Hematopoietic multipotent progenitor cell treated with erythropoietin and hydrocortisone succinate and interleukin-3 and kit ligand, for 17 days (in vitro differentiated cells): Measurements from ENCODE around the gene HPCAL4.
A peak's percentile ranks its signal among the peaks of the same experiment; 100 is the strongest.

Experiments used
- DNase-seq: peaks from one replicate; pipeline ENCODE4 v3.0.0-alpha.2; 2015; ENCODE audit warnings: low spot score

The HPCAL4 gene

DNA sequence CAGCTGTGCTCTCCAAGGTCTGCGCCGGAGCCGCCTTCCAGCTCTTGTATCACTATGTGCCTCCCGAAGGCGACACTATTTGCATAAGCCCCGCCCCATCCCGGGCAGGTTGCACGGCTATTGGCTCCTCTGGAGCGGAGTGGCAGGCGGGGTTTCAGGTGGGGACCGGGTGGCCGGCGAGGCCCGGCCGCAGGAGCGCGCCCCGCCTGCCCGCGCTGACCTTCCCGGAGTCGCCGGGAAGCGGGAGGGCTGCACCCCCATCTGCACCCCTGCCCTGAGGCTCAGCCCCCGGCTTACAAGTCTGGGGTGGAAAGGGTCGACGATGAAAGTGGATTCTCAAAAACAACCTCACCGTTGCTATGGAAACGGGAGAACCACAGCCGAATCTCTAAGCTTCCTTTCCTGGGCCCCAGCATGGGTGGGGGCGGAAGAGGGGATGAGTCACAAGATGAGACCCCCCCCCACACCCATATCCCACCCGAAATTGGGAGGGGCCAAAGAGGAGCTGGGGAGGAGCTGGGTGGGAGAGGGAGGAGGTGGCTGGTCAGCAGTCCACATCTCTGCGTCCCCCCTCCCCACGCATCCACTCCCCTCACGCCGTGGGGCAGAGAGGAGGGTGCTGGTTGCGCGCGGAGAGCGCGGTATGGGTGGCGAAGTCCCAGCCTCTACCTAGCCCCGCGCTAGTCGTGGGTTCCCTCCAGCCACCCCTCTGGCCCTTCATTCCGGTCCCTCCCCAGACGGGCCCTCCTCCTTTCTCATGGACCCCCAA is at the start of gene HPCAL4:
HPCAL4 (minus strand) TSS at position 51 of the 769 bp plus-strand sequence. CDS start 6,830 bp downstream, outside the sequence.
- DNase-seq = peak; percentile 33

DNA sequence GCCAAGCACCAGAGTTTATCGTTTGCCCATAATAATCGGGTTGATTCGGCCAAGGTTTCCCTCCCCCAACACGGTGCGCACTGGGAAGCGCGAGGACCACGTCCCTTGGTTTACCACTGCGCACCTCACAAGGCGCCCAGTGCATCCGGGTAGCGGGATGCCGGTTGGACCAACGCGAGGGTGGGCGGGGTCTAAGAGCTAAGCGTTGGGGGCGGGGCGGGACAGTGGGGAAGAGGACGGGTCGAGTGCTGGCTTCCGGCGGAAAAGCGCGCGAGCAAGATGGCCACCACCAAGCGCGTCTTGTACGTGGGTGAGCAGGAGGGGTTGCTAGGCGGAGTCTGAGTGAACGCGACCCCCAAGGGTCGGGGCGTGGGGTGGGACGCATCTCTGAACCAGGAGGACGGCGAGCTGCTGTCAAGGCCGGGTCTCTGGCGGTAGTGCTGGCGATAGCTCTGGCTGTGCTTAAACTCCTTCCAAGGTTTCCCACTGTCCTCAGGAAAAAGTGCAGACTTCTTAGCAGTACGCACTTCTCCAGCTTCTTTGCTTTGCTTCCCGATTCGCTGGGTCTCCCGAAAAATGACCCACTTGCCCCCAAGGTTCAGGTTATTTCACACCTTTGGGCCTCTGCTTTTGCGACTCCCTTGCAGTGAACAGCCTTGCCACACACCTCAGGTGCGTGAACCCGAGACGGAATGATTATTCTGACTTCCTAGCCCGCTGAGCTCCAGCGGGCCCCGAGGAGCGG is 47.6 kb upstream of the HPCAL4 start, which contains the start of gene PPIE:
PPIE (plus strand) TSS at position 261 of the 745 bp plus-strand sequence; CDS start at position 280, 19 bp downstream.
- peak; percentile 50 for DNase-seq

DNA sequence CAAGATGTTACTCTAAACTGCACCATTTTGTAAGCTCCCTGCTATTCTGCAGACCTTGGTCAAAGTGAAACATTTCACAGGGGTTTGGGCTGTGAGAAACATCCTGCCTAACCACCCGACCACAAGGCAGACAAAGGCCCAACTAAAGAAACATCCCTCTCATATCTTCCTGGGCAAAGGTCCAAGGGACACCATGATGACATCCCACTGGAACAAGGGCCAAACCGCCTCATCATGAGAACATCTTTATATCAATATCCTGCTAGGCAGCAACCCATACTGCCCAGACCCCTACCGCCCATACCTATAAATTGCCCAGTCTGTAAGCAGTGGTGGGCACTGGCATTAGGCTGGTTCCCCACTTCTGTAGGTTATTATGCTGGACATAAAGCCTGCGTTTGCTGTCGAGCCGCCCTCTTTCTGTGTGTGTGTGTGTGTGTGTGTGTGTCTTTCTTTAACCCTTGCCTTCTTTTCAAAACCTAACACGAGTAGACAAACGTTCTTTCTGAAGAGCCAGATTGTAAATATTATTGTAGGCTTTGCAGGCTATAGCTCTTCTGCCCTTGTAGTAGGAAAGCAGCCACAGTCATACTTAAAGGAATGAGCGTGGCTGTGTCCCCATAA is 46.4 kb upstream of the HPCAL4 start:
- DNase-seq = no peak

DNA sequence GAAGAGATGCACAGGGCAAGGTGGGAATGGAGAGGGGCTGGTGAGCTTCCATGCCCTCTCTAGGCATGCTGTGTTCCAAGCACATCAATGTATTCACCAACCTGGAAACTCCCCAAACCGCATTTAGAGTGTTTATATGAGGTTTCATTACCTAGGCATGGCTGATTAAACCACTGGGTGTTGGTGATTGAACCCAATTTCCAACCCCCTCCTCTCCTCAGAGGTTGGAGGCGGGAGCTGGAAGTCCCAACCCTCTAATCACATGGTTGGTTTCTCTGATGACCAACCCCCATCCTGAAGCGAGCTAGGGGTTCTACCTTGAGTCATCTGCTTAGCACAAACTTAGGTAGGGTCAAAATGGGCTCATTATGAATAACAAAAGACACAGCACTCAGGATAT is 44.5 kb upstream of the HPCAL4 start:
- DNase-seq = no peak

DNA sequence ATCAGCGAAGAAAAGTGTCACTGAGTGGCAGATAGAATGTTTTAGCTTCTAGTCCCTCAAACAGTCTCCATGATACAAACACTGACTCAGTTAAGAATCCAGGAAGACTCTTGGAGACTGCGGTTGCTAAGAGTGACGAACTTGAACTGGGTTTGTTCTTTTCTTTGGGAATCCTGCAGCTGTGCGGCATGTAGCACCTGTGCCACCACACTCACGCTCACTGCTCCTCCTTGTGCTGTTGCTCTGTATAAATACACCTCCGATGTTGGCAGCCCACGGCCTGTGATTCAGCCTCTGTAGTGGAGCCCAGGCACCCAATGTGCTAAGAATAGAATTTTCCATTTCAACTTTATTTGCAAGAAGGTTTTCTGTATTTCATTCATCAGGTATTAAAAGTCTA is 41.9 kb upstream of the HPCAL4 start:
- no peak for DNase-seq

DNA sequence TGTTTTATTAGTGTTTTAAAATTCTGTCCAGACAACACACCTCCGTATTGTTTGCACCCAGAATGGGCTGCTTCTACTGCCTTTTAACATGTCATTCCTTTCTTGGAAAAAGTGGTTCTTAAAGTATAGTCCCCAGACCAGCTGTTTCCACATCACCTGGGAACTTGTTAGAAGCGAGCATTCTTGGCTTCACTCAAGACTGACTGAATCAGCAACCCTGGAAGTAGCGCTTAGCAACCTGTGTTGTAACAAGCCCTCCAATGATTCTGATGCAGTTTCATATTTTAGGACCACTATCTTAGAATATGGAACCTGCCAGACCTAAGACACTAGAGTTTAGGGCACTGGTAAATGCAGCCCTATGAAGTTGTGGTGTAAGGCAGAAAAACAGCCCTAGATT is 41.5 kb upstream of the HPCAL4 start:
- no peak for DNase-seq

DNA sequence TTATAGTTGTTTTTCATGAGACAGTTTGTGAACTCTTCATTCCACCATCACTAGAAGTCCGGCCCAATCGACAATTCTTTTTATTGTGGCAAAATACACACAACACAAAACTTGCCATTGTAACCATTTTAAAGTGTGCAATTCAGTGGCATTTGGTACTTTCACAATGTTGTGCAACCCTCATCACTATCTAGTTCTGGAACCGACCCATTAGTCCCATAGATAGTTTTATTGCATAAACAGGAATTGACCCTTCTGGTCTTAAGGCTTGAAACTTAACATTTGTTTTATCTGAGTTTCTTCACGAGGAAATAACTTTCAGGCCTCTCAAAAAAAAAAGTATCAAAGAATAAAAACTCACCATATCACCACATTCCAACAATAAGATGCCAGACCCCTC is 38.6 kb upstream of the HPCAL4 start:
- no peak for DNase-seq

DNA sequence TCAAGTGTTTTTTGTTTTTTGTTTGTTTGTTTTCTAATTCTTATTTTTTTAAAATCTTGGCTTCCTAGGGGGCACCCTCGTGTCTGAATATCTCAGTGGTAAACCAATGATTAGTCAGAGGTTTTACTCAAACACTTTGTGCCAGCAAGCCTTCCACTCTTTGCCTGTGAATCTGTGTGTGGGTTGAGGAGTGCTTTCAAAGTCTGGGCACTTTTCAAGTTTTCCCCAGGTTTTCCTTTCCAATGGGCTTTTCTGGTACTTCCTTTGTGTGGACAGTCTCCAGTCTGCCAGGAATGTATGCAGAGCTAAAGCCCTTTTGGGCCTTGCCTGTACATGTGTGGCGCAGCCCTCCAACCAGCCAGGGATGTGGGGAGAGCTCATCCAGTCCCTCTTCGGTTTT is 37.8 kb upstream of the HPCAL4 start:
- DNase-seq = no peak

DNA sequence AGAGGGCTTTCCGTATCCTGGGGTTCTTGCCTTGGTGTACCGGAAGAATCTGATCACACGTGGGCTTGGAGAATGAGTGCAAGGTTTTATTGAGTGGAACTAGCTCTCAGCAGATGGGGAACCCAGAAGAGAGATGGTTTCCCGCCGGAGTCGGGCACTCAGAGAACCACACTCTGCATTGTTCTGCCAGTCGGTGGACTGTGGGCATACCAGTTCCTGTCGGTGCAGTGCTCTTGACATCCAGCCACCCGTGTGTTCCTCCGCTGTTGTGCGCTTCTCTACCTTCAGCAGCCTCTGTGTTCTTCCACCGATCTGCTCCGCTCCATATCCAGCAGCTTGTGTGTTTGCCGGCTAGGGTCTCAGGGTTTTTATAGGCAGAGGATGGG is 36.7 kb upstream of the HPCAL4 start:
- DNase-seq = no peak

DNA sequence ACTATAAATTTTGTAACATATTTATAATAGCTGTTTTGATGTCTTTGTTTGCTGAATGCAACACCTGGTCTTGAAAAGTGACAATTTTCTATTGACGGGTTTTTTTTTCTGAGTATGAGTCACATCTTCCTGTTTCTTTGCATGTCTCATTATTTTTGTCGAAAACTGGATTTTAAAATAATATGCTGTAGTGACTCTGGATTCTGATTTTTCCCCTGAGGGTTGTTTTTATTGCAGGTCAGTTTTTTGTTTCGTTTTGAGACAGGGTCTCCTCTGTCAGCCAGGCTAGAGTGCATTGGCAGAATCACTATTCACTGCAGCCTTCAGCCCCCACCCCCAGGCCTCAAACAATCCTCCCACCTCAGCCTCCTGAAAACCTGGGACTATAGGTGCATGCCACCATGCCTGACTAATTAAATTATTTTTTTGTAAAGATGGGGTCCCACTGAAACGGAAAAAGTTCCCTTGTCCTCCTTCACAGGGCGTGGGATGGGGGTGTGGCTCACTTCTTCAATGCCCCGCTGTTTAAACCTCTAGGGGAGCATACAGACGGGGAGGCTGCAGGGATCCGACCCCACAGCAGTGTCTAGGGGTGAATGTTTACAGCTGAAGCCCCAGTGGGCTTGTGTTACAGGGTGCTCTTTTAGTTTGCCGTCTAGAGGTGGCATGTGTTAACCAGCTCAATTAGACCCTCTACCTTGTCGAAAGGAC is 36.1 kb upstream of the HPCAL4 start:
- no peak for DNase-seq

DNA sequence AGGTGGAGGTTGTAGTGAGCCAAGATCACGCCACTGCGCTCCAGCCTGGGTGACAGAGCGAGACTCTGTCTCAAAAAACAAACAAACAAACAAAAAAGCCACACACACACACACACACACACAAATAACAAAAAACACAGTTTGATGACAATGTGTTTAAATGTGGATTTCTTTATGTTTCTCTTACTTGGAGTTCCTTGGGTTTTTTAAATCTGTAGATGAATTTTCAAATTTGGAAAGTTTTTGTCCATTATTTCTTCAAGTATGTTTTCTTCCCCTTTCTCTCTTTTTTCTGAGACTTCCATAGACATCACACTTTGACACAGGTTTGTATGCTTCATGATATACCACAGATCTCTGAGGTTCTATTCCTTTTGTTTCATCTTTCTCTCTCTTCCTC is 35.4 kb upstream of the HPCAL4 start:
- DNase-seq = no peak

DNA sequence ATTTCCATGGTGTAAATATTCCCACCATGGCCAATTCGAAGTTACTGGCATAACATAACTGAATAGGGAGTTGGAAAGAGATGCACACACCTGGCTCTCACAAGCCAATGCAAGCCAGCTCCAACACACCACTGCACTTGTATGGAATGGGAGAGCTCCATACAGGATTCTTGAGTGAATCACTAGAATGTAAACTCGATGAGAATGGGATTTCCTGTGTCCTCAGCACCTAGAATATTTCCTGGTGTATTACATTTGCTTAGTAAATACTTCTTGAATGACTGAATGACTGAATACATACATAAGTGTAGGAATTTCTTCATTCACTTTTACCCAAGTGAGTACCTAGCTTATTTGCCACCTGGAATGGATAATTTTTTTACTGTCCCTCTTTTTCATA is 31.3 kb upstream of the HPCAL4 start:
- no peak for DNase-seq

DNA sequence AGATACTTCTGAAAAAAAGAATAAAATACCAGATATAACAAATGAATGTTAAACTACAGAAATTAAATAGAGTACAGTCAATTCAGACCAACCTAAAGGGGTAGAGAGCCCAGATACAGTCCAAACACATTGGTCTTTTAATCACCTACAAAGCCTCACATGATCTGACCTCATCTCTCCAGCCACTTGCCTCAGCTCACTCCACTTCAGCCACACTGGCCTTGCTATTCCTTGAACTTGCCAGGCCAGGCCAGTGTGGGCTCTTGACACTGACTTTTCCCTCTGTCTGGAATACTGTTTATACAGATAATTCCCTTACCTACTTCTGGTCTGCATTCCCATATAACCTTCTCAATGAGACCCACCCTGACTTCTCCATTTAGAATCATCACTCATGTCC is 30.4 kb upstream of the HPCAL4 start:
- DNase-seq = no peak

DNA sequence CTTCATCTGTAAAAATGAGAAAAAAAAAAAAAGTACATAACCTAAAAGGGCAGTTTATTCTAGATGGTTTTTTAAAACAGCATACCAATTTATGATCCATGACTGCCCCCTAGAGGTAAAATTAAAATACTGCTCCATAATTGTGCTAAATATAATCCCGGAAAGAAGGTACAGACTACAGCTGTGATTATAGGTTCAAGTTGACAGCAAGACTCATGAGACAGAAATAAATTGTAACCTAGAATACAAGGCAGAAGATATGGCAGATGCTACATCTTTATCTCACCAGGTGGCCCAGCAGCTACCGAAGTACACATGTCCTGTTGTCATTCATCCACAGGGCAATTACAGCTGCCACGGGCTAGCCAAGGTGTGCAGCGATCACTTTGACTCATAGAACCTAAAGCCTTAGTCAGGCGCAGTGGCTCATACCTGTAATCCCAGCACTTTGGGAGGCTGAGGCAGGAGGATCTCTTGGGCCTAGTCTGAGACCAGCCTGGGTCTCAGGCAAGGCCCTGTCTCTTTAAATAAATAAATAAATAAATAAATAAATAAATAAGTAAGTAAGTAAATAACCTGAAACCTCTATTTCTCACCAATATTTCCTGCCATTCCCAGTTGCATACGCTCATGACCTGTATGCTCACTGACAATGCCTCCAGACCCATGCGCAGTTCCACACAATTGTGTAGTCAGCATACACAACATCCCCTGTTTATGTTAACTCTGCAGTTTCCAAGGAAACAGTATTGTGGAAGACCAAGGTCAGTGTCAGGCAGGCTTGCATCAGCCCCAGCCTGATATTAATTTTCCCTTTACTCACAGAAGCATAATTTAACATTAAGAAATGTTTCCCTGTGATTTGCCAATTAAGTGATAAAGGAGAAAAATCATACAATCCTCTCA is 29.1 kb upstream of the HPCAL4 start:
- DNase-seq = peak; percentile 73

DNA sequence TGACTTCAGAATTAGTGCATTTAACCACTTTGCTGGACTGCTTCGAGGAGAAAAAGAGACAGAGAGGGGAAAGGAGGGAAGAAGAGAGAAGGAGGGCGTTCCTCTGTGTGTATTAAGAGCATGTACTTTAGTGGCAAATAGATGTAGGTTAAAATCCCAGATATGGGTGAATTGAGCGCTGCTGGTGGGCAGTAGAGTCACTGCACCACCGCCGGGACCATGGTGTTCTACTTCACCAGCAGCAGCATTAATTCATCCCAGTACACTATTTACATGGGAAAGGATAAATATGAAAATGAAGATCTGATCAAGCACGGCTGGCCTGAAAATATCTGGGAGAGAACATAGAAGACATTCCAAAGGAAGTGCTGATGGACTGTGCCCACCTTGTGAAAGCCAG is 26.6 kb upstream of the HPCAL4 start:
- no peak for DNase-seq

DNA sequence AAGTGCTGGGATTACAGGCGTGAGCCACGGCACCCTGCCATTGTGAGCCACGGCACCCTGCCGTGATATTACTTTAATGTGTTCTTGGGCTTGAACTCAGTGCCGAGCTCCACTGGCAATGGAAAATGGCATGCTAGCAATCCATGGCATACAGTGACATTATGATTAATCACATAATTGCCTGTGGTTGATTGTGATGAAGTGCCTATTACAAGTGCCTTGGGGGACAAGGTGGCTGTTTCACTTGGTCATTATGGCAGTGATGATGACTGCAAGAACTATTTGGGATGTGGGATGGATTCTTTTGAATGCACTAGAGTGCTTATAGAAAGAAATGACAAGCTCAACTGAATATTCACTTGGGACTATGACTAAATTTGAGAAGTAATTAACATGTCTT is 22.3 kb upstream of the HPCAL4 start:
- DNase-seq = no peak

DNA sequence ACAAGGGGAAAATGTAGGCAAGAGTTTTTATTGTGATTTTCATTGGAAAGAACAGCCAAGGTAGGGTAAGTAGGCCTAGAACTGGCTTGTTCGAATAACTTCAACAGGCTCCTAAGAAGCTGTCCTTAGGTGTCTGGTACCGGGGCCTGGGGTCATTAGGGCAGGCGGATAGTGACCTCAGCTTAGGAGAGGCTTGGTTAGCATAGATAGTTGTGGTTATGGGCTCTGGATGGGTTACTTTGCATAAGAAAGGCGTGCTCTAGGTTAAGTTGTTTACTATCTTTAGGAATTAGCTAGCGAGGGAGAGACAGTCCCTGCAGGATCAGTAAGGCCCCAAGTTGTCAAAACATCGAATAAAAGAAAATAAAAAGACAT is 20.7 kb upstream of the HPCAL4 start:
- no peak for DNase-seq

DNA sequence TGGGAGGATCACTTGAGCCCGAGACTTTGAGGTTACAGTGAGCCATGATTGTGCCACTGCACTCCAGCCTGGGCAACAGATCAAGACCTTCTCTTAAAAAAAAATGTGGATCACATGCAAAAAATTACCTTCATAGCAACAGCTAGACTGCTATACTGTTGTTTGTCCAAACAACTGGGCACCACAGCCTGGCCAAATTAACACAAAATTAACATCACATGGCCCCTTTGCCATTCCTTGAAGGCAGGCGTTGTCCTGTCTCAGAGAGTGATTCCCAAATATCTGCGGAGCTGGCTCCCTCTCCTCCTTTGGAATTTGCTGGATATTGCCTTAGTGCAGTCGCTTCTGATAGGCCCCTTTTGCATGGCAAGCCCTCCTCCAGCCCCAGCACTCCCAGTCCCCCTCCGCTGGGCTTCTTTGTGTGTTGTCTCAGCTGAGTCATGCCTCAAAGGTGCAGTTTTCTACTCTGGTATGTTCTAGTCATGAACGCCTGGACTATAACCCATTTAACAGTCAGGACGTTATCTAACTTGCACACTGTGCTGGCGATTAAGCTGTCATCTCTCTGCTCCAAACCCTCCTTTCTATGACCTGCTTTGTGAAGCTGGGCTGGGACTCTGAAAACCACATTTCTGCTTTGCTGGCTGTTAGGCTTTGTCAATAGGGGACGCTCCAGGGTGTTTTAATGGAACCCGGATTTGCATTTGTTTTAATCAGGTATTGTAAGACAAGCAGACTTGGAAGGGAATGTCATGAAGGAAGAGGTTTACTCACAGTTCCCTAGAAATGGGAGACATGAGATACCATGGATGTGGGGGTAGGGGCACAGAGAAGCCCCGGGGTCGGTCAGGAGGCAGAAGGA is 20.1 kb upstream of the HPCAL4 start:
- peak; percentile 19 for DNase-seq

DNA sequence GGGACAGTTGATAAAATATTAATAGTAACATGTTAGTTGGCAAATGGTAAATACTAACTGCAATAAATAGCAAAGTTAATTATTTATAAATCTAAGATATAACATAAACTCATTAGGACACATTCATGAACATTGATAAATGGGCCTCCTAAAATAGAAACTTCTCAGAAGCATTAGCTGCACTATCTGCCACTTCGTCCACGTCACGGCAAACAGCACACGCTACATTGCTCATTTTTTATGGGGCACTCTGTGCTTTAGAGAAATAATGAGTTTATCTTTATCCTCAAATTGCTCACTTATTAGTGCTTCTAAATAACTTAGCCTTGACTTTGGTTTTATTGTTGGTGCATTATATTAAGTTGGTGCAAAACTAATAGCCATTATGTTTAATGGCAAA is 16.3 kb upstream of the HPCAL4 start:
- DNase-seq = no peak

DNA sequence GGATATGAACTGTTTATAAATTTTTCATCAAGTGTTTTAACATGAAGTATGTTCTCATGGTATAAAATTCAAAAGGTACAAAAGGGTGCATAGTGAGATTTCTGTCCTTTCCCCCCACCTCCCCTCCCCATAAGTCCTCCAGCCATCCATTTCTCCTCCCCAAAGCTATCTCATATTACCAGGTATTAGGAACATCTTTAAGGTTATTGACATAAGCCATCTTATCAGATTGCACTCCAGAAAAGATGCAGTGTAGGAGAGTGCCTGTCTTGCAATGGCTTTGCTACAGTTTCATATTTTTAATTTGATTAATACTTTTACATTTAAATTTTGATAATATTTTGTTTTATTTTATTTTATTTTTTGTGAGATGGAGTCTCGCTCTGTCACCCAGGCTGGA is 13.5 kb upstream of the HPCAL4 start:
- no peak for DNase-seq
